ENCODE data around the gene CIDEC.
A peak's percentile ranks its signal among the peaks of the same experiment; 100 is the strongest.

Gene CIDEC

DNA sequence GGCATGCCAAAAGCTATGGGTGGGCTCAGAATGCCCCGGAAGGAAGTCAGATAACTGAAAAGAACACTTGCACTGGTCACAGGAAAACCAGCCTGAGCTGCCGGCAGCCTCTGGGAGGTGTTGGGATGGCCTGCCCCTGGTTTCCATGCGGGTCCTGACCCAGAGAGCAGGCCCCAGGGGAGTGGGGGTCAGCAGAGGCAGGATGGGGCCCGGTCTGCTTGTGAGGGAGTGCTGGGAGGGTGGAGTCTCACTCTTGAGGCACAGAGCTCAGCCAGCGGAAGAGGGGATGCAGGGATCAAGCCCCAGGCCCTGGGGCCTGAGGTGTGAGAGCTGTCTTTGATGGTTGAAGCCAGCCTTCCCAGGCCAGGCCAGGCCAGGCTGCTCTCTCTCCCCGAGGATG, 33.8 kb downstream of the CIDEC start:
- DNase-seq (ENCODE audit: low spot score): no peak

DNA sequence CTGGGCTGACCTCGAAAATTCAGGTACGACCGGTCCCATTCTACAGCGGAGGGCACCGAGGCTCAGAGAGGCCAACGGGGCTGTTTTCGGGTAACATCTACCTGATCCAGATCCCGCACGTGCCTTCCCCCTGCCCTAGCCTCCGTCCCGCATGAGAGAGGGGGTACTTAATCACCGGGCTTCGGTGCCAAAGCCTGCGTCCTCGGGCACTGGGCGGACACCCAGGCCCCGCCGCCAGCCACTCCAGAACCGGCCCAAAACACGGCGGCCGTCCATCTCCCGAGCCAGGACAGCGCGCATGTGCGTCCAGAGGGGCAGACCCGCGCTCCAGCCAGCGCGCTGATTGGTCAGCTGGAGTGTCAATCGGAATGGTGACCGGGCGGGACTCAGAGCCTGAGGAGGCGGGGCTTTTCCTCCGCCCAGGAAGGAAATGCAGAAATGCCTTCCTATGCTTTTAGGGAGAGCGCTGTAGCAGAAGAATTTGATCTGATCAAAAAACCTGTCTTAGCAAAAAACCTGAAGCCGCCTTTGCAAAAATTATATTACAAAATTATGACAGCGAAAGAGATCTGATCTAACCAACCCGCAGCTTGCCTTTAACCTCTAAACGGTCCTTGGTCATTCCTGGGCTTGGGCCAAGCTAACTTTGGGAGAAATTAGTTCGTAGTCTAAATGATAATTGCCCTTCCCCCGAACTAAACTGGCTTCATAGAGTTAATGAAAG, 36.2 kb downstream of the CIDEC start, which contains the start of gene RPUSD3:
RPUSD3 (minus strand) TSS at position 294 of the 724 bp plus-strand sequence; CDS start at position 276, 18 bp downstream.
- DNase-seq (ENCODE audit: low spot score): peak; percentile 96

DNA sequence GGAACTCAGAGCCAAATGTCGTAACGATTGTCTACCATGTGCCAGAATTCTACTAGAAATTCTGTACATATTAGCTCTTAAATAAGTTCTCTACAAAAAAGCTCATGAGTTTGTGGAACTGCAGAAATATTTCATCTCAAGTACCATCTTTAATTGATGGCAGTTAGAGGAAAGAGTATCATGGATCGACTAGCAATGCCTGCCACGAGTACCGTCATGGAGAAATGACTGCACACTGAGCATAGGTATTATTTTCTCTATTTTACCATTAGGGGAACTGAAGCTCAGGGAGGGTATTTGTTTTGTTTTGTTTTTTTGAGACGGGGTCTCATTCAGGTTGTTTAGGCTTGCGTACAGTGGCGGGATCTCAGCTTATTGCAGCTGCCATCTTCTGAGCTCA, 39.0 kb downstream of the CIDEC start:
- DNase-seq (ENCODE audit: low spot score): no peak

DNA sequence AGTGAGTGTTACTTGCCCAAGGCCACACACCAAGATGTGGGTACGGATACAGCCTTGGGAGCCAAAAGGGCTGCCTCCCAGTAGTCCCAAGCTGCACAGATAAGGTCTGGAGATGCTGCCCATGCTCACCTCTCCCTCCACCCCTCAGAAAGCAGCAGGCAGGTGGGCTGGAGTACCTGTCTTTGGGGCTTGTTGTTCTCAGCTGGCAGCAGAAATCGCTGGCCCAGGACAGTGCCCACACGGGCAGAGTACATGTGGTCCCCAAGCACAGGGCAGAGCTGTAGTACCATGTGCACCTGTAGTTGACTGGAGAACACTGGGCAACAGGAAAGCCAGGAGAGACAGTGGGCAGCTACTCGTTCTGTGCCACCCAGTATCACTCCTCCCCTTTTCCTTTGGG, 41.2 kb downstream of the CIDEC start:
- no peak for DNase-seq (ENCODE audit: low spot score)

DNA sequence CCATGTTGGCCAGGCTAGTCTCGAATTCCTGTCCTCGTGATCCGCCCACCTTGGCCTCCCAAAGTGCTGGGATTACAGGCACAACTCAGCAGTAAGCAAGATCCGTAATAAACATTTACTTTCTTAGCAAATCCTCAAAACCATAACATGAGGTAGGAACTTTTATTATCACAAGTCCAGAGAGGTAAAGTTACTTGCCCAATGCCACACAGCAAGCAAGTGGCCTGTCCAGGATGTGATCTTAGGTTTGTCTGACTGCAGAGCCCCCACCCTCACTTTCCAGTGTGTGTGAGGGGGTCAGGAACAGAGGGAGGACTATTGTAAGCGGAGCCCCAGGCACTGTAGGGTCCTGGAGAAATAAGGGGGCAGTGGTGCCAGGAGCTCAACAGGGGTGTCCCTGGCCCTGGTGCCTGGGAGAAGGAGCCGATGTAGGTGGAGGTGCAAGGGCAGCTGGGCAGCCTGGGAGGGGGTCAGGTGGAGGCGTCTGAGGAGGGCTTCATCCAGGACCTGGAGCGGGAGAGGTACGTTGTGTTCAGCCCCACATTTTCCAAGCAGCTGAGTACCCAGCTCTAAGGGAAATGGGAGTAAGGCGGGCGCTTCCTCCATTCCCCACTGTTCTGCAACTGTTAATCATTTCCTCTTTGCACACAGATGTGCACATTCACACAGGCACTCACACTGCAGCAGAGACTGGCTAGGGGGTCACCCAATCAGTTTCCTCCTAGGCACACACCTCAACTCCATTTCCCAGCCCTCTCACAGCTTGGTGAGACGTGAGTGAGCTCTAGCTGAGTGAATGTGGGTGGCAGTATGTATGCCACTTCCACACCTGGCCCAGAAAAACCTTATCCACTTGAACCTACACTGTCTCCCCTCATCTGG, 42.1 kb downstream of the CIDEC start:
- DNase-seq (ENCODE audit: low spot score): no peak

DNA sequence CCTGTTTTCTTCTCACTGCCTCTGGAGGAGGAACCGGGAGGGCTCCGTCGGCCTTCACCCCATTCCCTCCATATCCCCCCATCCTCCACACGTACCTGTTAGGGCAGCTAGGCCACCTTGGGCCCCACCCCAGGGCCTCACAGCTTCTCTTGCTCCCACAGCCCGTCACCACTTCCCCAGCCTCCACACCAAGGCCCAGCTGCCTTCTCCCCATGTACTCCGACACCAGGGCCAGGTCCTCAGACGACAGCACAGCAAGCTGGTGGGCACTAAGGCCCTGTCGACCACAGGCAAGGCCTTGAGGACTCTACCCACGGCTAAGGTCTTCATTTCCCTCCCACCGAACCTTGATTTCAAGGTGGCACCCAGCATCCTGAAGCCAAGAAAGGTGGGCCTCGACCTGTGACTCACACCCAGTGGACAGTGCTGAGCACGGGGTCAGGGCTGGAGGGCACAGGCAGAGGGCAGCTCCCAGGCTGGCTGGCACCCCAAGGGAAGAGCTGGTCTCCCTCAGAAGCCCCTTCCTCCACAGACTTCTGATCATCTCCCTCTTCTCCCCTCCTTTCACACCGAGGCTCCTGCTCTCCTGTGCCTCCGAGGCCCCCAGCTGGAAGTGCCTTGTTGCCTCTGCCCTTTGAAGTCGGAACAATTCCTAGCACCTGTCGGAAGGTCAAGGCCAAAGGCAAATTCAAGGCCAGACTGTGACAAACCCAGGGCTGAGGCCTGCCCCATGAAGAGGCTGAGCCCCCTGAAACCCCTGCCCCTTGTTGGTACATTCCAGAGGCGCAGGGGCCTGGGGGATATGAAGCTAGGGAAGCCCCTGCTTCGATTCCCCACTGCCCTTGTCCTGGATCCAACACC, 45.3 kb downstream of the CIDEC start:
- DNase-seq (ENCODE audit: low spot score): no peak

DNA sequence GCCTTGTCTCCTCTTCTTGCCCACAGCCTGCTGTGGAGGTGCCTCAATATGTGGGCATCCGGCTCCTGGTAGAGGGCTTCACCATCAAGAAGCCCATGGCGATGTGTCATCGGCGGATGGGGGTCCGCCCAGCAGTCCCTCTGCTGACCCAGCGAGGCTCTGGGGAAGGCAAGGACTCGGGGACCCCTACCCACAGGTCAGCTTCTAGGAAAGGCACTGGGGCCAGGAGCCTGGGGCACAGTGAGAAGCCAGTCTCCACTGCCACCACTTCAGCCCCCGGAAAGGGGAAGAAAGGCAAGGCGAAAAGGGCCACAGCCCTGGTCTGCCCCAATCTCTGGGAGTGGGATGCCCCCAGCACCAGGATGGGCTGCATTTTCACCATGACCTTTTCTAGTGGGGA, 47.0 kb downstream of the CIDEC start:
- DNase-seq (ENCODE audit: low spot score): no peak

DNA sequence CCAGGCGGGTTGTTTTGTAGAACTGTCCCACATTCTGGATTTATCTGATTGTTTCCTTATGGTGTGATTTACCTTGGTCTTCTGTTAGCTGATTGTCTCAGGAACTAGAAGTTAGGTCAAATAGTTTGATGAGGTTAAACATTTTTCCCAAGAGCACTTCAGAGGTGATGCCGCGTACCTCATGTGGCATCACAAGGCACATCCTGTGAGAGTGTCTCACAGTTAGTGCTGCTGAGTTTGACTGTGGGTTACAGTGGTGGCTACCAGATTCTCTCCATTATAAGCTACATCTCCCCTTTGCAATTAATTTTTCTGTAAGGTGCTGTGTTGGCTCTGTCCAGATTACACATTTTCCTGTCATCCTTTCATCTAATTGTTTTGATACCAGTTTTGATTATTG, 48.8 kb downstream of the CIDEC start:
- DNase-seq (ENCODE audit: low spot score): no peak

DNA sequence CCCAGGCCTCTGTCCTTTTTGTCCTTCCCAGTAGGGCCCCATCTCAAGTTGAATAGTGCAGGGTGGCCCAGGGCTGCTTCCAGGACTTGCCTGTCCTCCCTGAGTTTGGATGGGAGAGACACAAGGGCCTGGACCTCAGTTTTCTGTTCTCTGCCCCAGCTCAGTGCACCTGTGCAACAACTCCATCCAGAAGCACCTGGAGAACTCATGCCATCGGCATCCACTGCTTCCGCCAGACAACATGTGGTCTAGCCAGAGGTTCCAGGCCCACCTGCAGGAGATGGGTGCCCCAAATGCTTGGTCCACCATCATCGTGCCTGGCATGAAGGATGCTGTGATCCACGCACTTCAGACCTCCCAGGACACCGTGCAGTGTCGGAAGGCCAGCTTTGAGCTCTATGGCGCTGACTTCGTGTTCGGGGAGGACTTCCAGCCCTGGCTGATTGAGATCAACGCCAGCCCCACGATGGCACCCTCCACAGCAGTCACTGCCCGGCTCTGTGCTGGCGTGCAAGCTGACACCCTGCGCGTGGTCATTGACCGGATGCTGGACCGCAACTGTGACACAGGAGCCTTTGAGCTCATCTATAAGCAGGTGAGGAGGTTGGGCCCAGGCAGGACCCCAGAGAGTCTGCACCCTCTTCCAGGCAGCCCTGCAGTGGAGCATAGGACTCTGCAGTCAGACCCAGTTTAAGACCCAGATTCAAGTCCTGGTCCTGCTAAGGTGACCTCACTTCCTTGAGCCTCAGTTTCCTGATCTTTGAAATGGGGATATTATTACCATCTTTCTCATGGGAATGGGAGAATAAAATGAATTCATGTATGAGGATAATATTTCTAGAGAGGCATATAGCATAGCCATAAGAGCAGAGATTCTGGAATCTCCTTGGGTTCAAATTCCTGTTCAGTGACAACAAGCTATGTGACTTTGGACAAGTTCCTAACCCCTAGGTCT, 51.0 kb downstream of the CIDEC start:
- no peak for DNase-seq (ENCODE audit: low spot score)

DNA sequence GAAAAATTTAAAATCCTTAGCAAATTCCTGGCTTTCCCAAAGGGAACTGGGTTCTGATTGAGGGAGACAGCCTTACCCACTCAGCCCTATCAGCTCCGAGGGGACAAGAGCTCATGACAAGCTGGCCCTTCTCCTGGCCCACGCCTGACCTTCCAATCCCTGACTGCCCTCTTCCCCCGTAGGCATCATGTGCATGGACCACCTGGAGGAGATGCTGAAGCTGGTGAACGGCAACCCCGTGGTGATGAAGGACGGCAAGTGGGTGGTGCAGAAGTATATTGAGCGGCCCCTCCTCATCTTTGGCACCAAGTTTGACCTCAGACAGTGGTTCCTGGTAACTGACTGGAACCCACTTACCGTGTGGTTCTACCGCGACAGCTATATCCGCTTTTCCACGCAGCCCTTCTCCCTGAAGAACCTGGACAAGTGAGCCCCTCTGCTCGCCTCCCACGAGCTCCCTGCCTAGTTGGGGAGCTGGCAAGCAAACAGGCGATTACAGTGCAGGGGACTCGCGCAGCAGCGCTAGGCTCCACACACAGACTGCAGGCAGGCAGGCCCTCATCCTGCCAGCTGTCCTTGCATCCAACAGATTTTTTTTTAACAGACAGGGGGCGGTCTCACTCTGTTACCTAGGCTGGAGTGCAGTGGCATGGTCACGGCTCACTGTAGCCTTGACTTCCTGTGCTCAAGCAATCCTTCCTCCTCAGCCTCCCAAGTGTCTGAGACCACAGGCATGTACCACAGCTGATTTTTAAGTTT, 53.1 kb downstream of the CIDEC start:
- no peak for DNase-seq (ENCODE audit: low spot score)

DNA sequence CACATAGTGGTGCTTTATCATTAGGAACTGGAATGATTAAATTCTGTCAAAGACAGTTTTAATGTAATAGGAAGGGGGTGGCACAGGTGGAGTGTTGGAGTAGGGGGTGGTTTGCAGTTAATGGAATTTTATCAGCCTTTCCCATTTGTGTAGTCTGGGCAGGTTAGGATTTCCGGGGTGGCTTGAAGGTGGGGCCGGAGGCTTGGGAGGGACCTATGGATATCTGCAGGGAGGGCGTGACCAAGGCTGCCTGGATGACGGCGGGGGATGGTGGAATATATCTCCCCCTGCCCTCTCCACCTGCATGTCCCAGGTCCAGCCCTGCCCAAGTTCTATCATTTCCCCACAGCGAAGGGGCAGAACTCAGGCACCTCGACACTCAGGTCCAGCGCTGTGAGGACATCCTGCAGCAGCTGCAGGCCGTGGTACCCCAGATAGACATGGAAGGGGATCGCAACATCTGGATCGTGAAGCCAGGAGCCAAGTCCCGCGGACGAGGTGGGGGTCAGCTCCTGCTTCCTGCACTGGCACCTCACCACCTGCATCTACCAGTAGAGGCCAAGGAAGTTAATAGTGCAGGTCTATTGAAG, 54.5 kb downstream of the CIDEC start:
- no peak for DNase-seq (ENCODE audit: low spot score)

DNA sequence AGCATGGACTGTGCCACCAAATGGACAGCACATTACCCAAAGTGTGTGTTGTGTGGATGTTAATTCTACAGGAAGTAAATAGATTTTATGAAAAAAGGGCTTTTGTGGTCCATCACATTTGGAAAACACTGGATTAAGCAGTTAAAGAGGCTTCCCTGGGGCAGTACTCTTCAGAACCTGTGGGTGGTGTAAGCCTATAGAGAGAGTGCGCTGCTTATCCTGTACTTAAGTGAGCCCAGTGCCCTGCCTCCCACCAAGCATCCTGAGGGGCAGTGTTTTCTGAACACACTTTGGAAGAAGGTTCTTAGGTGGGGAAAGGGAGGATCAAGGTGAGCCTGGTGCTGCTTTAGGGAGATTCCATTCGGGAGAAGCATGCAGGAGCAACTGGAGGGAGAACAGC, 59.1 kb downstream of the CIDEC start:
- DNase-seq (ENCODE audit: low spot score): no peak

DNA sequence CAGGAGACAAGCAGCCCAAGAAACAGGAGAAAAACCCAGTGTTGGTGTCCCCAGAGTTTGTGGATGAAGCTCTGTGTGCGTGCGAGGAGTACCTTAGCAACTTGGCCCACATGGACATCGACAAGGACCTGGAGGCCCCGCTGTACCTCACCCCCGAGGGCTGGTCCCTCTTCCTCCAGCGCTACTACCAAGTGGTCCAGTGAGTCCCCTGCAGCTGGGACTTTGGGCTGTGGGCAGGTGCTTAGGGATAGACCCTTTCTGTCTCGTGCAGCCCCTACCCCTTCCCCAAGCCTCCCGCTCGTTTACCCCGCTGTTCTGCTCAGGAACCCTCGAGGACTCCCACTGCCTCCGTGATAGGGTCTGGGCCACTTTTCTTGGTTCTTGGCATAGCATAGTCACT, 59.5 kb downstream of the CIDEC start:
- no peak for DNase-seq (ENCODE audit: low spot score)

DNA sequence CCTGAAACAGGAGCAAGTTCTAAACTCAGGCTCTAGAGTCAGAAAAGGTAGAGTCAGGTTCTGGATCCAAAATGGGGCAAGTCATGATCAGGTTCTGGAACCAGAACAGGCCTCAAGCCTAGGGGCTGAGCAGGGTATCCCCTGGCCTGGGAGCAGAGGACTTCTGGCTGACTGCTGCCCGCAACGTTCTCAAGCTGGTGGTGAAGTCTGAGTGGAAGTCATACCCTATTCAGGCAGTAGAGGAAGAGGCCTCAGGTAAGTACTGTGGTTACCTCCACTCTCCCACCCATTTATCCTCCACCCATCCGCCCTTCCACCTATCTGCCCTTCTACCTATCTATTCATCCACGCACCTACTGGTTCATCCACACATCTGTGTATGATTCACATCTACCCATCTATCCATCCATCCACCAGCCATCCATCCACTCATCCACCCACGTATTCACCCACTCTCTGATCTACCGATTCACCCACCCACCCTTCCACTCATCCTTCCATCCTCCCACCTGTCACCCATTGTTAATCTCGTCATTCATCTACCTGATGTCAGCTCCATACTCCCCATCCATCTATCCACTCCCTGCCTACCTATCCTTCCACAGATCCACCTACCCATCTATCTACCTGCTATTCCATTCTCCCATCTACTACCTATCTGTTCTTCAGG, 61.3 kb downstream of the CIDEC start:
- no peak for DNase-seq (ENCODE audit: low spot score)

DNA sequence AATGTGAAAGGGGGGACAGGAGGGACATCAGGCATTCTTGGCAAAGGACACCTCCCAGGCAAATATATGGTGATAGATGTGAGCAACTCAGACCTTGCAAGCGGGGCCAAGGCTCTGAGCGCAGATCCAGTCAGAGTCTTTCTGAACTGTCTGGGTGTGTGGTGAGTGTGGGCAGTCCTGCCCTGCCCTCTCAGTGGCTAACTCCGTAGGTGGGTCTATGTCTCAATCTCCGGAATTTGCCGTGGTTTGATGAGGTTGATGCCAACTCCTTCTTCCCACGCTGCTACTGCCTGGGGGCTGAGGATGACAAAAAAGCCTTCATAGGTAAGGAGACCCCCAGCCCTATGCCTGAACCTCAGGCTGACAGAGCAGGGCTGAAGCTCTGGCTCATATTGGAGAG, 62.6 kb downstream of the CIDEC start:
- DNase-seq (ENCODE audit: low spot score): no peak

All from globus pallidus (tissue), 1 donor.